Brain microvascular endothelial cell (primary cell): ENCODE measurements around the gene ORAI2.
A peak's percentile ranks its signal among the peaks of the same experiment; 100 is the strongest.

Source experiments
- DNase-seq: peaks from one replicate; pipeline ENCODE4 v3.0.0-alpha.2; 2020
- H3K27ac ChIP-seq: fragments of 250-450 bp; sonication (Bioruptor Pico); 2 replicates; pipeline ENCODE4 v1.5.1; 2020; ENCODE audit warnings: mild to moderate bottlenecking, moderate library complexity
- H3K27me3 ChIP-seq: fragments of 250-450 bp; sonication (Bioruptor Pico); replicated peaks from 2 replicates; pipeline ENCODE4 v1.5.1; 2020; ENCODE audit warnings: mild to moderate bottlenecking
- H3K36me3 ChIP-seq: fragments of 250-450 bp; sonication (Bioruptor Pico); replicated peaks from 2 replicates; pipeline ENCODE4 v1.5.1; 2020; ENCODE audit warnings: mild to moderate bottlenecking
- H3K4me3 ChIP-seq: 2 replicates; pipeline ENCODE4 v1.5.1; 2011; ENCODE audit warnings: low read depth, mild to moderate bottlenecking, control low read depth, low read length, moderate library complexity
- in situ Hi-C: cut with HindIII; loops from 2 replicates; pipeline ENCODE4 v1.10.0; 2017; ENCODE audit warnings: low sequenced_read_pairs, low pct_ligation_motif_present
- TF ChIP-seq, protein P1 (sequence below): IDR thresholded peaks from 2 replicates; pipeline ENCODE4 v1.5.1; 2011; ENCODE audit warnings: low read depth, mild to moderate bottlenecking, moderate library complexity, low read length, control low read depth, inconsistent platforms; ENCODE audit errors: missing control alignments

The ORAI2 gene

DNA sequence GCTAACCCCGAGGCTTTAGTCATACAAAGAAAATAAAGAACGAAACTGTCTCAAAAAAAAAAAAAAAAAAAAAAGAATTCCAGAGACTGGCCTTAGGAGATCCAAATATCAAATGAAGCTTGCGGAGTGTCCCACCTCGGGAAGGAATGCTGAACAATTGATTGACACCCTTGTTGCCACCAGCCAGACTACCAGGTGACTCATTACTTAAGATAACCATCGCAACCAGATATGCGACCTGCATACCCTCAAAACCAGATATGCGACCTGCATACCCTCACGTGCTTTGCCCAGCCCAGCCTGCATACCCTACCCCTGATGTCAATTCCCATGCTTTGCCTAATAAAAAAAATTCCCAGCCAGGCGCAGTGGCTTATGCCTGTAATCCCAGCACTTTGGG, 39.9 kb upstream of the ORAI2 start:
- Histone ChIP-seq H3K27me3 (no peaks in the 10 kb centered on the region), H3K4me3 (no peak overlapping the region), H3K36me3 (peaks cover 9% of the 10 kb centered on the region), H3K27ac (no peak overlapping the region)
- TF ChIP-seq, protein P1, sequence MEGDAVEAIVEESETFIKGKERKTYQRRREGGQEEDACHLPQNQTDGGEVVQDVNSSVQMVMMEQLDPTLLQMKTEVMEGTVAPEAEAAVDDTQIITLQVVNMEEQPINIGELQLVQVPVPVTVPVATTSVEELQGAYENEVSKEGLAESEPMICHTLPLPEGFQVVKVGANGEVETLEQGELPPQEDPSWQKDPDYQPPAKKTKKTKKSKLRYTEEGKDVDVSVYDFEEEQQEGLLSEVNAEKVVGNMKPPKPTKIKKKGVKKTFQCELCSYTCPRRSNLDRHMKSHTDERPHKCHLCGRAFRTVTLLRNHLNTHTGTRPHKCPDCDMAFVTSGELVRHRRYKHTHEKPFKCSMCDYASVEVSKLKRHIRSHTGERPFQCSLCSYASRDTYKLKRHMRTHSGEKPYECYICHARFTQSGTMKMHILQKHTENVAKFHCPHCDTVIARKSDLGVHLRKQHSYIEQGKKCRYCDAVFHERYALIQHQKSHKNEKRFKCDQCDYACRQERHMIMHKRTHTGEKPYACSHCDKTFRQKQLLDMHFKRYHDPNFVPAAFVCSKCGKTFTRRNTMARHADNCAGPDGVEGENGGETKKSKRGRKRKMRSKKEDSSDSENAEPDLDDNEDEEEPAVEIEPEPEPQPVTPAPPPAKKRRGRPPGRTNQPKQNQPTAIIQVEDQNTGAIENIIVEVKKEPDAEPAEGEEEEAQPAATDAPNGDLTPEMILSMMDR: no peak
- no peak for DNase-seq
- in situ Hi-C loops: loop anchor here (10.0 kb wide), 1 partner anchor 109 kb away; the partner anchor contains the start of gene SH2B2

DNA sequence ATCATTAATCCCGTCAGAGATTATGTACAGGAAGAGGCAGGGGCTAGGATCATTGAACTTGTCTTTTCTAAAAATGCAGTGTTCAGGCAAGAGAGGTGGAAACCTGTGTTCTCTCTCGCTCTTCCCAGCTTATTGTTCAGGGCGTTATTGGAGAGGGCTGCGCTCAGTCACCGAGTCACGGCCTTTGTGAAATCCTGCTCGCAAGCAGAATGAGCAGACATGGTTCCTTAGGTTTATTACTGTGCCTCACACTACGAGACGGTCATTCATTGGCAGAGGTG, 37.8 kb upstream of the ORAI2 start:
- peak overlapping the region; percentile 64 for H3K27ac ChIP-seq
- in situ Hi-C loops: loop anchor here (10.0 kb wide), 1 partner anchor 111 kb away; the partner anchor contains the start of gene SH2B2
- no peak for DNase-seq
- TF ChIP-seq, protein P1: no peak
- H3K4me3 ChIP-seq: peak overlapping the region; percentile 68
- H3K36me3 ChIP-seq: peaks cover 19% of the 10 kb centered on the region
- no peaks in the 10 kb centered on the region for H3K27me3 ChIP-seq

GRCh38 chr7:102395873-102396709, 37.3 kb upstream of the ORAI2 start, which contains the start of gene PRKRIP1:
Gene PRKRIP1, plus strand, starts transcription at chr7:102396363. Its CDS starts 49 bp downstream, at chr7:102396412.
- peak; percentile 90 for DNase-seq
- peaks cover 24% of the 10 kb centered on the region for H3K36me3 ChIP-seq
- peak within 1 kb of the TSS; percentile 68 for H3K4me3 ChIP-seq
- TF ChIP-seq, protein P1: no peak
- in situ Hi-C loops: loop anchor here (10.0 kb wide), 1 partner anchor 111 kb away; the partner anchor contains the start of gene SH2B2
- H3K27me3 ChIP-seq: no peaks in the 10 kb centered on the region
- peak within 1 kb of the TSS; percentile 64 for H3K27ac ChIP-seq

GRCh38 chr7:102396710-102397019, 36.7 kb upstream of the ORAI2 start:
- Histone ChIP-seq H3K27ac (peak overlapping the region; percentile 64), H3K27me3 (no peaks in the 10 kb centered on the region), H3K4me3 (peak overlapping the region; percentile 68), H3K36me3 (peaks cover 24% of the 10 kb centered on the region)
- in situ Hi-C loops: loop anchor here (10.0 kb wide), 1 partner anchor 112 kb away; the partner anchor contains the start of gene SH2B2
- no peak for DNase-seq
- TF ChIP-seq, protein P1: no peak

DNA sequence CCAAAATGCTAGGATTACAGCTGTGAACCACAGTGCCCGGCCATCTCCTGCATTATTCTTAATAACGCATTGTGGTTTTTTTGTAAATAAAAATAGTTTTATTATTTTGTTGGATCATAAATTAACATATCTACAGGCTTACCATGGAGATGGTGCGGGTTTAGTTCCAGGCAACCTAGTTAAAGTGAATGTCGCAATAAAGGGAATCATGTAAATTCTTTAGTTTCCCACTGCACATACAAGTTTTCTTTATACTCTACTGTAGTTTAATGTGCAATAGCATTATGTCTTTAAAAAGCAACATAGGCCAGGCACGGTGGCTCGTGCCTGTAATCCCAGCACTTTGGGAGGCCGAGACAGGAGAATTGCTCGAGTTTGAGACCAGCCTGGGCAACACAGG, 34.8 kb upstream of the ORAI2 start:
- in situ Hi-C loops: loop anchor here (10.0 kb wide), 1 partner anchor 114 kb away; the partner anchor contains the start of gene SH2B2
- Histone ChIP-seq H3K4me3 (no peak overlapping the region), H3K36me3 (peaks cover 31% of the 10 kb centered on the region), H3K27ac (no peak overlapping the region), H3K27me3 (no peaks in the 10 kb centered on the region)
- TF ChIP-seq, protein P1: no peak
- DNase-seq: no peak
